Smooth muscle cell (in vitro differentiated cells): ENCODE data around the gene SCNM1. TPM values are rescaled to one million over a fixed set of nuclear protein-coding genes. Genes with fewer than 3 reads are reported as not detected.

Experiments
- DNase-seq: peaks from one replicate; lab custom pipeline; 2025; ENCODE audit not compliant: unreplicated experiment; lab: John Stamatoyannopoulos, UW
- H2AFZ ChIP-seq: fragments of 200-600 bp; sonication (generic); 2 replicates; pipeline ENCODE4 v1.6.0; 2016; ENCODE audit warnings: antibody characterized with exemption, low read depth, mild to moderate bottlenecking
- H3F3A ChIP-seq: fragments of 200-600 bp; sonication (generic); 2 replicates; pipeline ENCODE4 v1.6.0; 2017; ENCODE audit warnings: antibody characterized with exemption, low read depth
- H3K27ac ChIP-seq: fragments of 200-600 bp; sonication (generic); 2 replicates; pipeline ENCODE4 v1.5.1; 2016; ENCODE audit warnings: low read depth, mild to moderate bottlenecking
- H3K27me3 ChIP-seq: fragments of 200-600 bp; sonication (generic); 2 replicates; pipeline ENCODE4 v1.6.1; 2016; ENCODE audit warnings: low read depth, mild to moderate bottlenecking
- H3K36me3 ChIP-seq: fragments of 200-600 bp; sonication (generic); 2 replicates; pipeline ENCODE4 v1.5.1; 2016; ENCODE audit warnings: low read depth
- H3K4me1 ChIP-seq: fragments of 200-600 bp; sonication (generic); 2 replicates; pipeline ENCODE4 v1.5.1; 2016; ENCODE audit warnings: low read depth
- H3K4me2 ChIP-seq: fragments of 200-600 bp; sonication (generic); 2 replicates; pipeline ENCODE4 v1.6.0; 2016; ENCODE audit warnings: mild to moderate bottlenecking
- H3K4me3 ChIP-seq: fragments of 200-600 bp; sonication (generic); 2 replicates; pipeline ENCODE4 v1.5.1; 2016; ENCODE audit warnings: mild to moderate bottlenecking
- H3K79me2 ChIP-seq: fragments of 200-600 bp; sonication (generic); 2 replicates; pipeline ENCODE4 v1.6.0; 2016; ENCODE audit warnings: low read depth, mild to moderate bottlenecking
- H3K9ac ChIP-seq: fragments of 200-600 bp; sonication (generic); 2 replicates; pipeline ENCODE4 v1.6.0; 2016; ENCODE audit warnings: low read depth
- H3K9me3 ChIP-seq: fragments of 200-600 bp; sonication (generic); replicated peaks from 2 replicates; pipeline ENCODE4 v1.5.1; 2016; ENCODE audit warnings: low read depth
- H4K20me1 ChIP-seq: fragments of 200-600 bp; sonication (generic); 2 replicates; pipeline ENCODE4 v1.6.0; 2016; ENCODE audit warnings: low read depth
- WGBS: methylation state at CpG from one replicate; pipeline ENCODE4 v1.1.7; 2016; ENCODE audit warnings: low lambda C conversion rate; 5-methylcytosine and 5-hydroxymethylcytosine counted together
- polyA plus RNA-seq: library from polyadenylated mRNA; unstranded; fragments of >200 nt; fragmentation: Nextera tagmentation; extraction: Ambion mirVana; gene quantifications from 2 replicates; pipeline ENCODE4 v1.2.1, GENCODE V29; 2016
- total RNA-seq: library from RNA; depleted of rRNA; stranded (reverse); fragments of >200 nt; gene quantifications from 2 replicates; pipeline ENCODE4 v1.2.3, GENCODE V29; 2014
- TF ChIP-seq, protein P1 (sequence below): fragments of 200-600 bp; sonication (generic); IDR thresholded peaks from 2 replicates; pipeline ENCODE4 v1.5.1; 2017; ENCODE audit warnings: borderline replicate concordance, mild to moderate bottlenecking, antibody characterized with exemption; ENCODE audit not compliant: insufficient read depth, poor library complexity, severe bottlenecking

Gene SCNM1
- total and polyA plus RNA-seq, 2 experiments from 2014 or later, result 49.7 to 94.8 TPM

- peak overlapping the region; percentile 40 for H3K4me3 ChIP-seq
- H3K79me2 ChIP-seq, result no peaks in the 10 kb centered on the region
- H3K4me1 ChIP-seq, result peaks cover 6% of the 10 kb centered on the region
- H3K27me3 ChIP-seq, result peaks cover 13% of the 10 kb centered on the region
- H3F3A ChIP-seq, result no peaks in the 10 kb centered on the region
- H3K9ac ChIP-seq, result no peak overlapping the region
- no peak overlapping the region for H2AFZ ChIP-seq
- H3K27ac ChIP-seq, result no peak overlapping the region
- no peak for DNase-seq
- H3K9me3 ChIP-seq, result no peaks in the 10 kb centered on the region
- peak overlapping the region; percentile 87 for H3K4me2 ChIP-seq
- TF ChIP-seq, protein P1, sequence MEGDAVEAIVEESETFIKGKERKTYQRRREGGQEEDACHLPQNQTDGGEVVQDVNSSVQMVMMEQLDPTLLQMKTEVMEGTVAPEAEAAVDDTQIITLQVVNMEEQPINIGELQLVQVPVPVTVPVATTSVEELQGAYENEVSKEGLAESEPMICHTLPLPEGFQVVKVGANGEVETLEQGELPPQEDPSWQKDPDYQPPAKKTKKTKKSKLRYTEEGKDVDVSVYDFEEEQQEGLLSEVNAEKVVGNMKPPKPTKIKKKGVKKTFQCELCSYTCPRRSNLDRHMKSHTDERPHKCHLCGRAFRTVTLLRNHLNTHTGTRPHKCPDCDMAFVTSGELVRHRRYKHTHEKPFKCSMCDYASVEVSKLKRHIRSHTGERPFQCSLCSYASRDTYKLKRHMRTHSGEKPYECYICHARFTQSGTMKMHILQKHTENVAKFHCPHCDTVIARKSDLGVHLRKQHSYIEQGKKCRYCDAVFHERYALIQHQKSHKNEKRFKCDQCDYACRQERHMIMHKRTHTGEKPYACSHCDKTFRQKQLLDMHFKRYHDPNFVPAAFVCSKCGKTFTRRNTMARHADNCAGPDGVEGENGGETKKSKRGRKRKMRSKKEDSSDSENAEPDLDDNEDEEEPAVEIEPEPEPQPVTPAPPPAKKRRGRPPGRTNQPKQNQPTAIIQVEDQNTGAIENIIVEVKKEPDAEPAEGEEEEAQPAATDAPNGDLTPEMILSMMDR, result no peak
- no peaks in the 10 kb centered on the region for H4K20me1 ChIP-seq
- no peaks in the 10 kb centered on the region for H3K36me3 ChIP-seq
- 25% methylated on average over 43 of the region's 65 CpGs for WGBS
These were observed 32.7 kb upstream of the SCNM1 start for GRCh38 chr1:151133018-151133806.

DNA sequence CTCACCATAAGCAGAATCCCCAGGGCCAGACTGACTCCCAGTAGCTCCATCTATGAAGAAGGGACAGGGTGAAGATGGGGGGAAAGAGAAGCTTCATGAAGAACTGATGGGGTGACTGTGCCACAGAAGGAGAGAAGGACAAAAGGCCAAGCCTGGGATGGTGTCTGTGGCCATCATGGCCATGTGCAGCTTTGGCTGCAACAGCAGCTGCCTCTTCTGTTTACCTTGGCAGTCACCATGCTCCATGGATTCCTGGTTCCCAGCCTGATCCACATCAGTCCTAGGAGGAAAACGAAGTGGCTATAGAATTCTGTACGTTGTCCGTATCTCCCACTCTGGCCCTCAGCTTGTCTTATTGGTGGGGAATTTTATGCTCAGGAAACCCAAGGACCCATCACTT lies 31.5 kb upstream of the SCNM1 start:
- no peaks in the 10 kb centered on the region for H3K79me2 ChIP-seq
- H2AFZ ChIP-seq, result no peak overlapping the region
- no peaks in the 10 kb centered on the region for H3K36me3 ChIP-seq
- no peak overlapping the region for H3K9ac ChIP-seq
- no peaks in the 10 kb centered on the region for H3F3A ChIP-seq
- peaks cover 6% of the 10 kb centered on the region for H3K4me1 ChIP-seq
- WGBS, result 100% methylated on average over 3 of the region's 3 CpGs
- DNase-seq, result no peak
- no peaks in the 10 kb centered on the region for H3K9me3 ChIP-seq
- no peak overlapping the region for H3K27ac ChIP-seq
- H3K4me3 ChIP-seq, result no peak overlapping the region
- H3K4me2 ChIP-seq, result no peak overlapping the region
- H4K20me1 ChIP-seq, result no peaks in the 10 kb centered on the region
- H3K27me3 ChIP-seq, result peaks cover 13% of the 10 kb centered on the region
- TF ChIP-seq, protein P1, result no peak

DNA sequence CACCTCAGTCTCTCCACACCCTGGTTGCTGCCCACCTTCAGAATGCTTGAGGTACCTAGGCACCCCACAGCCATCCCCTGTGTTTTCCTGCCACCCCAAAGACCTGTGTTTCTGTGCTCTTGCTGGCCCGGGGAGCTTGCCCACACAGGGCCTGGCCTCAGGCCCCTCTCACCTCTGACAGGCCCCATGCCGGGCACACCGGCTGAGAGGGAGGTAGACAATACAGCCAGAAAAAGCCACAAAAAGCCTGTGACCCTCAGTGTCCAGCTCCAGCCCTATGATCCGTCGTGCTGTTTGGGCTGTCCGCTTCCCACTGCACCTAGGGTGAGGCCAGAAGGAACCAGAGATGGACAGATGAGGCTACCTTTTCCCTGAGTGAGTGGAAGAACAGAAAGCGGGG lies 31.0 kb upstream of the SCNM1 start:
- H3K9me3 ChIP-seq, result no peaks in the 10 kb centered on the region
- WGBS, result 98% methylated on average over 7 of the region's 7 CpGs
- H3F3A ChIP-seq, result no peaks in the 10 kb centered on the region
- no peak overlapping the region for H3K4me2 ChIP-seq
- H3K27me3 ChIP-seq, result peaks cover 13% of the 10 kb centered on the region
- no peak overlapping the region for H3K27ac ChIP-seq
- H4K20me1 ChIP-seq, result no peaks in the 10 kb centered on the region
- TF ChIP-seq, protein P1, result no peak
- H3K4me3 ChIP-seq, result no peak overlapping the region
- DNase-seq, result no peak
- H2AFZ ChIP-seq, result no peak overlapping the region
- H3K4me1 ChIP-seq, result peaks cover 6% of the 10 kb centered on the region
- no peaks in the 10 kb centered on the region for H3K36me3 ChIP-seq
- H3K9ac ChIP-seq, result no peak overlapping the region
- H3K79me2 ChIP-seq, result no peaks in the 10 kb centered on the region
